HG03520 (cell line): Measurements from ENCODE around the gene COTL1.

Source experiments
- ATAC-seq: cut with Tn5 transposase; IDR thresholded peaks from one replicate; pipeline ENCODE4 v1.9.1; 2021; ENCODE audit warnings: mild to moderate bottlenecking, moderate library complexity; ENCODE audit not compliant: unreplicated experiment

The COTL1 gene

GRCh38 chr16:84614968-84615813, 2.7 kb downstream of the COTL1 start:
- no peak for ATAC-seq

- no peak for ATAC-seq
Observed at GRCh38 chr16:84614623-84614967, 3.3 kb downstream of the COTL1 start.

DNA sequence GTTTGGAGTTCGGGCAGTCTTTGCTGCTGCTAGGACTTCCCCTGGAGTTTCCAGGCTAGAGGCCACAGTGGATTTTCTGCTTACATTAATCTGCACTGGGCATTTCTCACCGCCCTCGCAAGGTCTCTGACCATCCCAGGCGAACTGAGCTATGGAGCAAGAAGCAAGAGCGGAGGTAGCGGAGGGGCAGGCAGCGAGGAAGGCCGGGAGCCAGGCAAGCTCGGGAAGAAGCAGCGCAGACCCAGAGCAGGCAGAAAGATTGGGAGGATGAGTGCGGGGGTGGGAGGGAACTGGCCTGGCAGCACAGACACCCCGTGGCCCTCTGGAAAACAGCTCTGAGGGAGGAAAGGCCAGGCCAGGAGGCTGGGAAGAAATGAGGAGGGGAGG, 3.8 kb downstream of the COTL1 start:
- ATAC-seq: no peak

GRCh38 chr16:84613408-84614072, 4.3 kb downstream of the COTL1 start:
- no peak for ATAC-seq

- no peak for ATAC-seq
Observed at GRCh38 chr16:84612686-84613085, 5.2 kb downstream of the COTL1 start.

DNA sequence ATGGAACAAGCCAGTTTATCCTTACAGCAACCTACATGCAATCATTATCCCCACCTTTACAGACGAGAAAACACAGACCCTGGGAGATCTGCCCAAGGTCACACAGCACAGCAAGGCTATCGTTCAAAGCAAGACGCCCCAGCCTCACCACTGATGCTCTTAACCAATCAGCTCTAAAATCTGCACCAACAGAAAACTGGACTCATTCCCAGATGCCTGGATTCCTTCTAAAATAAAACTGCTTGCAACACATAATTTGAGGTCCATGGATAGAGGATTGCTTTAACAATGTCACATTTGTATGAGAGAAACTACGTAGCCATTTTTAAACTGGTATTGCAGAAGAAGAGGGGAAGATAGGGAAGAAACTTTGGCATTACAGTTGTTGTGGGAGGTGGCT, 6.8 kb downstream of the COTL1 start:
- no peak for ATAC-seq

DNA sequence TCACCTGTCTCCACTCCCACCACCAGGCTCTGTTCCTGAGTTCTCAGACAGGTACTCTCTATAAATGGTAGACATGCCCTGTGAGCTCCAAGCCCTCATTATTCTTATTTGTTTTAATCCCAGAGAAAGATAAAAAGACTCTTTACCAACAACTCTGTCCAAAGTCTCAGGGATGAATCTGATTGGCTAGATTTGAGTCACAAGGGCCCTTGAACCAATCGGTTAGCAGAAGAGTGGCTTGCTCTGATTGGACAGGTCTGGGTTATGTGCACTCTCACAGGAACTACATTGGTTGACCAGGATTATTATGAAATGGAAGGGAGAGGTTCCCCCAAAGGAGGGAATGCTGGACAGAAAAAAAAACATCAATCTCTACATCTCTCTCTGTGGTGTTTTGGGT, 7.5 kb downstream of the COTL1 start:
- no peak for ATAC-seq

GRCh38 chr16:84609563-84610177, 8.2 kb downstream of the COTL1 start:
- ATAC-seq: no peak

- peak; percentile 17 for ATAC-seq
Observed at GRCh38 chr16:84608282-84608681, 9.6 kb downstream of the COTL1 start.

- ATAC-seq: peak; percentile 45
Observed at GRCh38 chr16:84607694-84608093, 10.2 kb downstream of the COTL1 start.

DNA sequence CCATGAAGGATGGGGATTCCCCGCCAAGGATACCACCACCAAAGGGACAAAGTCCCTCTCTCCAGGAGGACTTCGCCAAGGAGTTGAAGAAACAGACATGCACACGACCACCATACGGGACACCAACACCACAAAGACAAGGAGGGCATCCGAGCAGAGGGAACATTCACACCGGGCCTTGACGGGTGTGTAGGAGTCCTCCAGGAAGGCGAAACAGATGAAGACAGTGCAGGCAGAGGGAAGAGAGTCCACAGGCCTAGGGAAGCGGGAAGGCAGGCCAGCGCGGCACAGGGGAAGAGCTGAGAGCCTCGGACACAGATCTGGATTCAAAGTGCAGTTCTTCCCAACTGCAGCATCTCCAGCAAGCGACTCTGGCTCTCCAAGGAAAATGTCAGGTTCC, 10.8 kb downstream of the COTL1 start:
- no peak for ATAC-seq

DNA sequence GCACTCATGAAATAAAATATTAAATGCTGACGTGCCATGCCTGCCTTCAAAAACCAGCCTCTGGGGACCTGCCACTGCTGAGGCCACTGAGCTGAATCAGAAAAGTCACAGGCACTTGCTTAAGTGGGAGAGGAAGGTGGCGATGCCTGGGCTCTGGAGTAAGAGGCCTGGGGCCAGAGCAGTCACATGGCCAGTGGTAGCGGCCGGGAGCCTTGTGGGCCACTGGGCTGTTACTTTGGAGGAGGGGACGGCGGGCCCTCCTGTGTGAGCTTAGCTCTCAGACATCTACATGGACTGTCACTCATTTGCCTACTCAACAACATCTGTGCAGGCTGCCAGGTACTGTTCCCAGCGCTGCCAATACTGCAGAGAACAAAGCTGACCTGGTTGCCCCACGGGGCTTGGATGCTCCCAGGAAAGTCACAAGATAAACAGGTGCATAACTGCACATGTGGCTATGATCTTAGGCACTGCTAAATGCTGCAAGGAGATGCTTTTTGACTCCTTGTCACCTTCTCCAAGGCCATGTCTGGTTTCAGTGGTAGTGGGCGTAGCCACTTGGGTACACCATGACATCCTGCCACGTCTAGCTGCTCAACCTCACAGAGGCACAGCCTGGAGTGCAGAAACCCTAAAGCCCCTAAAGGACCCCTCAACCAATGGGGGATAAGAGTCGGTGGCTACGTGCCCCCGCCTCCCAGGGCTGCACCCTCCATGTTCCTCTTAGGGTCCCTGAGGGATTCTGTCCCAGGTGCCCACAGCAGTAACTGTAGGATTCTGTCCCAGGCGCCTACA, 11.6 kb downstream of the COTL1 start:
- ATAC-seq: no peak

GRCh38 chr16:84605339-84605848, 12.5 kb downstream of the COTL1 start:
- no peak for ATAC-seq

GRCh38 chr16:84604477-84605013, 13.3 kb downstream of the COTL1 start:
- no peak for ATAC-seq

DNA sequence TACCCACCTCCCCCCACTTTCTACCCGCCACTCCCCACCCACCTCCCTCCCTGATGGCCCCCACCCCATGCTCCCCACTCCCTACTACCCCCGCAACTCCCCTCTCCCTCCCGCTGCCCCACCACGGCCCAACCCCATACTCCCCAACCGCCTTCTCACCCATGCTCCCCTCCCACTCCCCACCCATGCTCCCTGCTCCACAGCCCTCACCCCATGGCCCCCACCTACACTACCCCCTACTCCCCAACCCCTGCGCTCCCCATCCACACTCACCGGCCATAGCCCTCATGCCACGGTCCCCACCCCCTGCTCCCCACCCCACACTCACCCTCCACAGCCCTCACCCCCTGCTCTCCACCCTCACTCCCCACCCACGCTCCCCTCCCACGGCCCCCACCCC, 13.9 kb downstream of the COTL1 start:
- no peak for ATAC-seq

DNA sequence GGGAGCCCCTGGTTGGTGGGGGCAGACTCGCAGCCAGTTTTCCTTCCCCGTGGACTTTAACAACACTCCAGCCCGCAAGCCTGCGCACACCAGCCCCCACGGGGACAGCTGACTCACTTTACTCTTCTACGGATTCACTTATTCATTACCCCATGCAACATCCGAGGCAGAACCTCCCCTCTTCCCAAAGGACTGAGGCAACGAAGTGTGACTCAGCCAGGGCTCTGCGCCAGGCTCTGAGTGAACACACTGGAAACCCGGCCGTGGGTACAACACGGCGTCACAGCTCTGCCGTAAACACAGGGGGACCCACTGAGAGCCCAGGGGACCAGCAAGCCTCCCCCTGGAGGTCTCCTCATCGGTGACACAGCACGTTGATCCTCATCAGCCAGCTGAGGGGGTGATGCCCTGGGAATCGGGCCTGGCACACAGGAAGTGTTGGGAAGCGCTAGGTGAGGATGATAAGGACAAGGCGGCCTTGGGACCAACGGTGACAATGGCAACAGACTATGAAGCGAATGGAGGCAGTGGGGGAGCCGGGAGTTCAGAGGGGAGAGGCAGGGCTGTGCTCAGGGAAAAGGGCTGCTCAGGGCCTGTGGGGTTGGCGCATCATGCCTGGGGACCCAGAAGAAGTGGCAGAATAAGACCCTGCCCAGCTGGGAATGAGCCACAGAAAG, 14.6 kb downstream of the COTL1 start:
- ATAC-seq: no peak

GRCh38 chr16:84600343-84601229, 17.3 kb downstream of the COTL1 start:
- peak; percentile 69 for ATAC-seq

GRCh38 chr16:84599521-84600202, 18.2 kb downstream of the COTL1 start:
- no peak for ATAC-seq

DNA sequence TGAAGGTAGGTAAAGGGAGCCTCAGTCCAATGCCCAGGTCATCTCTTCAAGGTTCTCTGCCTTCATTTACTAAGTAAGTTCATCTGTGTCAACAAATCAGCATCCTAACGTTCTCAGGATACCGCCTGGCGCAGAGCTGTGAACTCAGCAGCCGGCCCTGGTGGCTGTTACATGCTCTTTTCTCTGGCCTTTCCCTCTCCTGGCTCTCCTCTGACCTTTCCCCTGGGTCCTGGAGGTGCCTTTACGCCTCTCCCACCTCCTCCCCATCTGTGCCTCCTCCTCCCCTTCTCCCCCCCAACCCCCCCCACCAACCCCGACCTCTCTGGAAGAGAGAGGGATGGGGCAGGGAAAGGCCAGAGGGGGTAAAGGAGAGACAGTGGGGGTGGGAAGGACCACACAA, 19.5 kb downstream of the COTL1 start:
- ATAC-seq: no peak
